ENCODE data around the gene YTHDF1. TPM values are rescaled to one million over a fixed set of nuclear protein-coding genes. Genes with fewer than 3 reads are reported as not detected.

Gene YTHDF1
- total RNA-seq, 1 experiment from 2014 or later, result 85.4 TPM

- no peaks in the 10 kb centered on the region for H3K9me3 Mint-ChIP-seq
- H3K36me3 Mint-ChIP-seq (ENCODE audit: insufficient read depth in 1 of 3, low read depth in 3 of 3), result no peaks in the 10 kb centered on the region; a peak in 1 of 7 replicates
- H3K4me2 ChIP-seq (ENCODE audit: insufficient read depth, insufficient read length, low read length), result no peak overlapping the region
- H3K27ac ChIP-seq (ENCODE audit: insufficient read length, low read depth, low read length), result no peak overlapping the region
- H4K20me1 ChIP-seq (ENCODE audit: control insufficient read depth, insufficient read depth, insufficient read length), result no peaks in the 10 kb centered on the region
- no peak overlapping the region for H3K56ac ChIP-seq (ENCODE audit: insufficient read length, low read depth, low read length)
- H3K27me3 ChIP-seq (ENCODE audit: insufficient read depth, low read length), result no peaks in the 10 kb centered on the region
- H3K23me2 ChIP-seq (ENCODE audit: insufficient read length, low read depth, low read length, poor library complexity, severe bottlenecking), result no peaks in the 10 kb centered on the region
- H3K4ac ChIP-seq (ENCODE audit: low read depth, low read length), result no peak overlapping the region
- no peak overlapping the region for H2BK15ac ChIP-seq (ENCODE audit: low read depth, low read length)
- peaks cover 10 to 13% of the 10 kb centered on the region in 2 experiments for H3K4me1 Mint-ChIP-seq
- H4K8ac ChIP-seq (replicated peaks; ENCODE audit: insufficient read length, low read depth, low read length), result no peak overlapping the region
- WGBS (ENCODE audit: extremely low coverage, insufficient read length, low lambda C conversion rate), result no CpG with 5 or more reads among the region's 25 CpGs
- no peaks in the 10 kb centered on the region for H3K9me3 ChIP-seq (ENCODE audit: control insufficient read depth, low read depth, low read length)
- H2BK5ac ChIP-seq (ENCODE audit: insufficient read length, low read length), result no peak overlapping the region
- TF ChIP-seq CTCF (conservative IDR thresholded peaks at IDR 0.05), result no peak
- H3K79me1 ChIP-seq (ENCODE audit: insufficient read depth, low read depth, low read length, poor library complexity, severe bottlenecking), result no peaks in the 10 kb centered on the region
- no peak overlapping the region for H2AFZ ChIP-seq (ENCODE audit: low read length)
- no peaks in the 10 kb centered on the region for H3K79me2 ChIP-seq (ENCODE audit: insufficient read depth, low read length)
- no peak overlapping the region for H3K23ac ChIP-seq (ENCODE audit: insufficient read length, low read depth, low read length)
- H2BK12ac ChIP-seq (ENCODE audit: insufficient read length, low read depth, low read length), result no peak overlapping the region
- no peak for DNase-seq
- H4K91ac ChIP-seq (ENCODE audit: insufficient read length, low read depth, low read length), result no peak overlapping the region
- H3K18ac ChIP-seq (ENCODE audit: insufficient read length, low read depth, low read length), result no peak overlapping the region
- no peak overlapping the region for H2BK120ac ChIP-seq (ENCODE audit: low read depth, low read length, poor library complexity, severe bottlenecking)
- H2BK20ac ChIP-seq (ENCODE audit: low read depth, low read length, poor library complexity, severe bottlenecking), result no peak overlapping the region
- H3K14ac ChIP-seq (ENCODE audit: insufficient read depth, low read length), result no peak overlapping the region; the same call in 1 of the 2 replicates
- no peak overlapping the region for H4K5ac ChIP-seq (ENCODE audit: insufficient read length, low read depth, low read length)
- no peaks in the 10 kb centered on the region for H3K4me1 ChIP-seq (ENCODE audit: insufficient read depth, low read length)
- H3K27me3 Mint-ChIP-seq (ENCODE audit: low read depth), result peaks cover 3% of the 10 kb centered on the region; the same call in 1 of the 2 replicates
- H3K4me3 Mint-ChIP-seq, result no peak overlapping the region
- no peak overlapping the region for H2AK5ac ChIP-seq (ENCODE audit: insufficient read length, low read length)
- H3K27ac Mint-ChIP-seq, result peak overlapping the region in 2 of 3 experiments; percentile 72 to 73; a peak in 2 of 7 replicates
- H3K9ac ChIP-seq (ENCODE audit: extremely low read depth, insufficient read length, low read length), result no peak overlapping the region
- no peak overlapping the region for H3T11ph ChIP-seq (ENCODE audit: low read length)
Measured at GRCh38 chr20:63243604-63244247, 27.8 kb upstream of the YTHDF1 start.
